Measurements from ENCODE around the gene NUSAP1.
"Not testable (repeated sequence)": the region's sequence is repeated elsewhere in the genome, so short reads cannot be mapped to it uniquely, and the experiment has no call there.

The NUSAP1 gene

DNA sequence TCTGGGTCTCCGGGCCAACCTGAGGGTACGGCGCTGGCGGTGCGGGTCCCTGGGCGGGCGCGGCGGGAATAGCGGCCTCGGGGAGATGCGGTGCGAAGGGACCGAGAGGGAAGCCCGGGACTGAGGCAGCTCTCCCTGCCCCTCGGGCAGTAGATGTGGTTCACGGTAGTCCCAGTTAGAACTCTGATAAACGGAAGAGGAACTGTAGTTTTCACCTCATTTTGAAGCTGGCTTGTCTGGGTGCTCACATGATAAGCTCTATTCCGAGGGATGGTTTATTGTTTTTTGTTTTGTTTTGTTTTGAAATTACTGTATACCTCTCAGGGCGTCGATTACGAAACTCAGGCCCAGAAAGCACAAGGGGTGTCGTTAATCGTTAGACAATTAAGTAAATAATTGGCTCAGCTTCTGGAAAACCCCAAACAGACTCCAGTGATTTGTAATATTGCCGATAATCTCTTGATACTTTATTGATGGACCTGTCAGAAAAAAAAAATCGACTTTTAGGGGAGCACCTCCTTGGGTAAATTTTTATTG lies 413 bp downstream of the NUSAP1 start:
- no peak for DNase-seq (ENCODE audit: low read depth in 3 of 3, low spot score in 1 of 3)

DNA sequence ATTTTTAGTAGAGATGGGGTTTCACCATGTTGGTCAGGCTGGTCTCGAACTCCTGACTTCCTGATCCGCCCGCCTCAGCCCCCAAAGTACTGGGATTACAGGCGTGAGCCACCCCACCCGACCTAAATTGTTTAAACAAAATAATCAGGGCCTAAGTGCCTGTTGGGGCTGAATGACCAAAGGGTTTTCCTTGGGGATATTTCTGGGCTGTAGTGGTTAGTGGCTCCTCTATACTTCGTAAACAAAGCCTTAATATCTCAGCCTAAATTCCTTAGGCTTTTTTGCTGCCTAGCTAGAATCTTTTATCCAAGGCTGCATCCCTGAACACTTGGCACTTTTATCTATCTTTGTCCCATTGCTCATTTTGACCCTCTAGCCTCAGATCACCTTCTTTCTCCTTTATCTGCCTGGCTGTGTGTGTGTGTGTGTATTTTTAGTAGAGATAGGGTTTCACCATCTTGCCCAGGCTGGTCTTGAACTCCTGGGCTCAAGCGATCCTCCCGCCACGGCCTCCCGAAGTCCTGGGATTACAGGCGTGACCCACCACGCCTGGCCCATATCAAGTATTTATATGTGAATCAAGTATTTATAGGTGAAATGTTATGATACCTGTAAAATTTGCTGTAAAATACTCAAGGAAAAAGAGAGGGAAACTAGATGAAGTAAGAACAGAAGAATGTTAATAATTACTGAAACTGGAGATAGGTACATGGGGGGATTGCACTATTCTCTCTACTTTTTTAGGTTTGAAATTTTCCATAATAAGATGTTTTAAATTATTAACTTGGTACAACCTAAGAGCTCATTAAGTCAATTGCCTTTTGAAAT lies 1.8 kb downstream of the NUSAP1 start:
- DNase-seq (ENCODE audit: low read depth in 3 of 3, low spot score in 1 of 3), result no peak

DNA sequence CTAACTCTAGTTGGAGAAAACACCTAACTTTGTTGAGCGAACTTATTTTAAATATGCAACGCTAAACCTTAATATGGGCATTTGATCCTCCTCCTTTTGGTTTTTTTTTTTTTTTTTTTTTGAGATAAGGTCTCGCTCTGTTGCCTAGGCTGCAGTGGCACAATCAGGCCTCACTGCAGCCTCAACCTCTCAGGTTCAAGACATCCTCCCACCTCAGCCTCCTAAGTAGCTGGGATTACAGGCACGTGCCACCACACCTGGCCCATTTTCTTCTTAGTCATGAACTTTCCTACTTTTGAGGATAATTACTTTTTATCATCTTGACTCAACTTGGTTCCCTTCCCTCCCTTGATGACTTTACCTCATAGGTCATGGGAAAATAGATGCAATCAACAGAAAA lies 3.9 kb downstream of the NUSAP1 start:
- DNase-seq (ENCODE audit: low read depth in 3 of 3, low spot score in 1 of 3), result no peak

DNA sequence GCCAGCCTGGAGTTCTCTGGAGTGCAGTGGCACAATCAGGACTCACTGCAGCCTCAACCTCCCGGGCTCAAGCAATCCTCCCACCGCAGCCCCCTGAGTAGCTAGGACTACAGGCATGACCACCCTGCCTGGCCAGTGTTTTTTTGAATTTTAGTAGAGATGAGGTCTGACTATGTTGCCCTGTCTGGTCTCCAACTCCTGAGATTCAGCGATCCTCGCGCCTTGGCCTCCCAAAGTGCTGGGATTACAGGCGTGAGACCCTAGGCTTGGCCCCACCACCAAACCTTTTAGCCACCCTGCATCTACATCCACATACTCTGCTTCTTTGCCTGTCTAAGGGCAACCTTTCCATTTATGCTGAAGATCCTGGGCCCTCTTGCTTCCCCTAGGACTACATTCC lies 4.4 kb downstream of the NUSAP1 start:
- DNase-seq (ENCODE audit: low read depth in 3 of 3, low spot score in 1 of 3), result no peak

DNA sequence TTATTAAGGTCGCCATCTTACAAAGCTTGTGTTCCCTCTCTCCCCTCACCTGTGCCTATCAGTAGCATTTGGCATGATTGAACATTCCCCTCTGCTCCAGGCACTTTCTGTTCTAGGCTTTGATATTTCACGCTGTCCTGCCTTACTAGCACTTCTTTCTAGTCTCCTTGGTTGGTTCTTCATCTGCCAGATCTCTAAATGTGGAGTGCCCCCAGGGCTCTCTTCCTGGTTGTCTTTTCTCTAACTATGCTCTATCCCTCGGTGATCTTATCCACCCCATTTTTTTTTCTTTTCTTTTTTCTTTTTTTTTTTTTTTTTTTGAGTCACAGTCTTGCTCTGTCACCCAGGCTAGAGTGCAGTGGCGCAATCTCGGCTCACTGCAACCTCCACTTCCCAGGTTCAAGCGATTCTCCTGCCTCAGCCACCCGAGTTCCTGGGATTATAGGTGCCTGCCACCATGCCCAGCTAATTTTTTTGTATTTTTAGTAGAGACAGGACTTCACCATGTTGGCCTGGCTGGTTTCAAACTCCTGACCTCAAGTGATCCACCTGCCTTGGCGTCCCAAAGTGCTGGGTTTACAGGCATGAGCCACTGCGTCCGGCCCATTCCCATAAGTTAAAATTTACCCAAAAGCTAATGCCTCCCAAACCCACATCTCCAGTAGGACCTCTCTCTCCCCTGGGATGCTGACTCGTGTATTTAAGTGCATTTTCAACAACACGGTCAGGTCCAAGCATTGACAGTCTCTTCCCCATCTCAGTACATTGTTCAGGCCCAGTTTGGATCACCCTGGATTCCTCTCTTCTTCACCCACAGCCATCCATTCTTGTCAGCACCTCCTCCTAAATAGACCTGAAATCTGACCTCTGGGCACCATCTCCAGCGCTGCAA lies 5.2 kb downstream of the NUSAP1 start:
- DNase-seq (ENCODE audit: low read depth in 3 of 3, low spot score in 1 of 3), result no peak

DNA sequence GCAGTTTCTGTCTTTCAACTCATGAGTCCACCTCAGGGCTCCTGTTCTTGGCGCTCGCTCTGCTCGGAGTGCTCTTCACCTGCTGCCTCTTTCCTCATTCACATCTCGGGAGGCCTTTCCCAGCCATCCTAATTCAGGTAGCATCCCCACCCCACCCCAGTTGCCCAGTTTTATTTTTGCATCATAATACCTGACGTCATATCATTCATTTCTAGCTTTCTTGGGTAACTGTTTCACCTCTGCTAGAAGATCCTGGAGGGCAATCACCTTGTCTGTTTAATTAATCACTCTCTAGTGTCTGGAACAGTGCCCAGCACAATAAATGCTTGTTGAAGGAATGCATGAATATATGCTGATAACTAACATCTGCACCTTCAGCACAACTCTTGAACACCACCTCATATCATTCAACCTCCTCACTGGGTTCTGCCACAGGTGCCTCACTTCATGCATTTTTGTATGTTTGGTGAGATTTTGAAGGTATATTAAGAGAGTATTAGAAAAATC lies 7.6 kb downstream of the NUSAP1 start:
- DNase-seq (ENCODE audit: low read depth in 3 of 3, low spot score in 1 of 3), result no peak

DNA sequence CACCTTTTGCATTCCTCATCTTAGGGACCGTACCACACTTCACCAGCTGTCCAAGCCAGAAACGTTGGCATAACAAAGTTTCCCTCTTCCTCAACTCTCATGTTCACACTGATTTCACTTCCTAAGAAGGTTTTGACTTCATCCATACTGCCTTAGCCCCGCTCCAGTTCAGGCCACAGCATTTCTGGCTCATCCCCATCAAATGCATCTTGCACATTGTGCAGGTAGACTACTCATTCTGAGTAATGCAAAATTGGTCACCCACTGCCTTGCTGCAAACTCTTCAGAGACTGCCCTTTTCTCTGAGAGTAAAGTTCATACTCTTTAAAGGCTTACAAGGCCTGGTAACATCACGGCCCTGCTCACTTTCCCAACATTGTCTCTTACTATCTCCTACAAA lies 8.8 kb downstream of the NUSAP1 start:
- no peak for DNase-seq (ENCODE audit: low read depth in 3 of 3, low spot score in 1 of 3)

DNA sequence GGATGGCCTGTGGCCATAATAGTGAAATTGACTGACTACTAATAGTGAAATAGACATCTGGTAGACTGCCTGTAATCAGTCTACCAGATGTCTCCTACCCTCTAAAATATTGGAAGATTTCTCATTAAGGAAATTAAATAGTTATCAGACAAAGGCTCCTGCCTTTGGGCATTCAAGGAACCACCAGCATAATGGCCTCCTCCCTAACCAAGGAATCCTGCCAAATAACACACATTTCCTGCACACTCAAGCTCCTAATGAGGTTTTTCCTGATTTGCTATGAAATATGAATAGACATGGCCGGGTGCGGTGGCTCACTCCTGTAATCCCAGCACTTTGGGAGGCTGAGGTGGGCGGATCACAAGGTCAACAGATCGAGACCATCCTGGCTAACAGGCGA lies 14.6 kb downstream of the NUSAP1 start:
- DNase-seq (ENCODE audit: low read depth in 3 of 3, low spot score in 1 of 3), result no peak

DNA sequence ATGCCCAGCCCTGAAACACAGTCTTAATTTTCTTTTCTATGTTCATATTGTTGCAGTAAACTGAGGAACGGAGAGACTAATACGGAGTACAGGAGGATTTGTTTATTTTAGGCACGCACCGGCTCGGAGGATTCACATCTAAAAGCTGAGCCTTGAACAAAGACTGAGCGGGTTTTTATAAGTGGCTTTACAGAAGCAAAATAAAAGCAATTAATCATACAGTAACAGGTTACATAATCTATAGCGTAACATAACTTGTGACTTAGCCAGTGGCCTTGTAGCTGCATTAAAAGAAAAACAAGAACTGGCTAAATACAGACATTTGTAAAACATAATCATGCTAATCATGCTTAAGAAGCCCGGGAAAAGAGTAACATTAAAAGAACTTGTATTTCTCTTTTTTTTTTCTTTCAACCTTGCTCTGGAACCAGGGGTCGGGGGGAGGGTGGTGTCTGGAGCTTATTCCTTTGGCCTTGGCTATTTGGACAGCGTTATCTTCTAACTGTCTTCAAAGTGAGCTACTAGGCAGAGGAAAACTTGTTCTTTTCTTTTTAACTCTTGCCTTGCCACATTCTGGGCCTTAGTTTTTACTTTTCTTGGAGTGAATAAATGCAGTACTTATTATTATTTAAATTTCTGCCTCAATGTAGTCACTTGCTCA lies 17.5 kb downstream of the NUSAP1 start:
- no peak for DNase-seq (ENCODE audit: low read depth in 3 of 3, low spot score in 1 of 3)

DNA sequence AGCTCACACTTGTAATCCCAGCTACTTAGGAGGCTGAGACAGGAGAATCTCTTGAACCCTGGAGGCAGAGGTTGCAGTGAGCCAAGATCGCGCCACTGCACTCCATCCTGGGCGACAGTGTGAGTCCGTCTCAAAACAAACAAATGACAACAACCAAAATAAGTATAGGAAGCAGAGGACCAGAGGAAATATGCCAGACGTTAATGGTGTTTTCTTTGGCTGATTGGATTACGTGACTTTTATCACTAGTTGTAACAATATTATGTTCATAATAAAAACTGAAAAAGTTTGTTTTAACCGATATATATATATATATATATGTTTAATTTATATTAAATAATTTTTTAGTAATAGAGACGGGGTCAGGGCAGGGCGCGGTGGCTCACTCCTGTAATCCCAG lies 21.7 kb downstream of the NUSAP1 start:
- DNase-seq (ENCODE audit: low read depth in 3 of 3, low spot score in 1 of 3), result no peak

DNA sequence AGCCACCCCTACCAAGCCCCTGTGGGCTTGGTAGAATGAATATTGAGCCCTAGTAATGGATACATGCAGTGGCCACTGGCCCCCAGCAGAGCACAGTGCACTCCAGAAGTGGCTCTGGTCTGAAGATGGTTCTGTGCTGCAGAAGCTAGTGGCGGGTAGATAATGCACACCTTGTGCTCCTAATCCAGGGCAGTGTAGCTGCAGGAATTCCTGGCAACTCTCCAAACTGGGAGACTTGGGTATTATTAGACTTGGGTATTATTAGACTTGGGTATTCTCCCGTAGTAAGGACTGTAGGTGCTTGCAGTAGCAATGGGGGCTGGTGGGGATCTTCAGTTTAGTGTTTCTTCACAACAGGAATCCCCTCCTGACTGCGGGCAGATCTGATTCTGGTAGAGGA lies 34.7 kb downstream of the NUSAP1 start:
- no peak for DNase-seq (ENCODE audit: low read depth in 3 of 3, low spot score in 1 of 3)

DNA sequence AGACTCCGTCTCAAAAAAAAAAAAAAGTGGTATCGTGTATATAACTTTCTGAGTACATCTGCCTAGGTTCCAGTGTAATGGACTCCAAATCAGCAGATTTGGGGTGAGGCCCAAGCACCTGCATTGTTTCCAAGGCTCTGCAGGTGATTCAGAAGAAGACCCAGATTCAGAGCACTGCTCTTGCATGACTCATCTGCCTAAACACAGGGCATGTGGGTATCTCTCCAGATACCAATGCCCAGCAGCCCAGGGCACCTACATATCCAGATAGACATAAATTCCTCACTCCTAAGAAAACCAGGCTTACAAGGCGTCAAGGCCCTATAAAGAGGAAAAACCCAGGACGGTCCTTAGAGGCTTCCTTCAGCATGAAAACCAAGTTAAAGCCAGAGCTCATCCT lies 45.3 kb downstream of the NUSAP1 start:
- no peak for DNase-seq (ENCODE audit: low read depth in 3 of 3, low spot score in 1 of 3)

DNA sequence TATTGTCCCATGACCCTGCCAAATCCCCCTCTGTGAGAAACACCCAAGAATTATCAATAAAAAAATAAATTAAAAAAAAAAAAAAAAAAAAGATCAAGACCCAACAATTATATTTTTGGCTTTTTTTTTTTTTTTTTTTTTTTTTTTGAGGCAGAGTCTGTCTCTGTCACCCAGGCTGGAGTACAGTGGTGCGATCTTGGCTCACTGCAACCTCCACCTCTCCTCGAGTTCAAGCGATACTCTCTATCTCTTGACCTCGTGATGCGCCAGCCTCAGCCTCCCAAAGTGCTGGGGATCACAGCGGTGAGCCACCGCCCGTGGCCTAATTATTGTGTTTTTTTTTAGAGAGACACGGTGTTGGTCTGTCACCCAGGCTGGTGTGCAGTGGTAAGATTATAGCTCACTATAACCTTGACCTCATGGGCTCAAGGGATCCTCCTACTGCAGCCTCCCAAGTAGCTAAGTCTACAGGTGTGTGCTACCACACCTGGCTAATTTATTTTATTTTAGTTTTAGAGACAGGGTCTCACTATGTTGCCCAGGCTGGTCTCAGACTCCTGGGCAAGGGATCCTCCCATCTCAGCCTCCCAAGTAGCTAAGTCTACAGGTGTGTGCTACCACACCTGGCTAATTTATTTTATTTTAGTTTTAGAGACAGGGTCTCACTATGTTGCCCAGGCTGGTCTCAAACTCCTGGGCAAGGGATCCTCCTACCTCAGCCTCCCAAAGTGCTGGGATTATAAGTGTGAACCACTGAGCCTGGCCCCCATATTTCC lies 51.5 kb downstream of the NUSAP1 start:
- not testable (repeated sequence) for DNase-seq (ENCODE audit: low read depth in 3 of 3, low spot score in 1 of 3)

DNA sequence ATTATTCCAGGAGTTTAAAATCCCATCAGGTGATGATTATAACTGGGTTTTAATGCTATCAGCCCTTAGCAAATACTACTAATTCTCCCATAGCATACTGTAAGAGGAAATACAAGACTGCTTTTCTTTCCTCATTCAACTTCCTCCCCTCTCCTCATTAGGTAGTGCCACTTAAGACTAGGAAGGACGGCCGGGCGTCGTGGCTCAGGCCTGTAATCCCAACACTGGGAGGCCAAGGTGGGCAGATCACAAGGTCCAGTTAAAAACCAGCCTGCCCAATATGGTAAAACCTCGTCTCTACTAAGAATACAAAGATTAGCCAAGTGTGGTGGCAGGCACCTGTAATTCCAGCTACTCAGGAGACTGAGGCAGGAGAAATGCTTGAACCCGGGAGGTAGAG lies 55.0 kb downstream of the NUSAP1 start:
- no peak for DNase-seq (ENCODE audit: low read depth in 3 of 3, low spot score in 1 of 3)

DNA sequence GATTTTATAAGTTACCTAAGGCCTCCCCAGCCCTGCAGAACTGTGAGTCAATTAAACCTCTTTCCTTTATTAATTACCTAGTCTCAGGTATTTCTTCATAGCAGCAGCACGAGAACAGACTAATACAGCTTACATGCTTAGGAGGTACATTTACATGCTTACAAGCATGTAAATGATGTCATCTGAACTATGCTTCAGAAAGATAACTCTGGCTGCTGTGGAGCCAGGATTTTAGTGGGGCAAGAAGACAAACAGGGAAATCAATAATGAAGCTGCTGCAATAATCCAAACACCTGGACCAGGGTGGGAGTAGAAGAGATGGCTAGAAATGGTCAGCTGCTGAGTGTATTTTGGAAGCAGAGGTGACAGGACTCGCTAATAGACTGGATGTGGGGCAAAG lies 60.0 kb downstream of the NUSAP1 start:
- DNase-seq (ENCODE audit: low read depth in 3 of 3, low spot score in 1 of 3), result no peak

DNA sequence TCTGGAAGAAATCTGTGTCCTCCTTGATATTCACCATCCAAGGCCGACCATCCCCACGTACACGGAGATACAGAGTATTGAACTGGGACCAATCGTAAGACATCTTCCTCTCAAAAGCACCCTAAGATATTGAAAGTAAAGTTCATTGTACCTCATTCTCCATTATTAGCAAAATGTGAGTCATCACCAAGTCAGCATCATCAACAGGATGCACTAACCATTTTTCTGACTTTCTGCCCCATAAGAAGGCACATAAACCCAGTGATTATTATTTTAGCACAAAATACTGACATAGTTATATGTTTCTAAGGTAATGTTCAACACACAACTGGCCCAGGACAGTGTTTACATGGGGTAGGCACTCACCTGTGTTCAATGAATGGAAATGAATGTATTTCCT lies 62.2 kb downstream of the NUSAP1 start:
- DNase-seq (ENCODE audit: low read depth in 3 of 3, low spot score in 1 of 3), result no peak

DNA sequence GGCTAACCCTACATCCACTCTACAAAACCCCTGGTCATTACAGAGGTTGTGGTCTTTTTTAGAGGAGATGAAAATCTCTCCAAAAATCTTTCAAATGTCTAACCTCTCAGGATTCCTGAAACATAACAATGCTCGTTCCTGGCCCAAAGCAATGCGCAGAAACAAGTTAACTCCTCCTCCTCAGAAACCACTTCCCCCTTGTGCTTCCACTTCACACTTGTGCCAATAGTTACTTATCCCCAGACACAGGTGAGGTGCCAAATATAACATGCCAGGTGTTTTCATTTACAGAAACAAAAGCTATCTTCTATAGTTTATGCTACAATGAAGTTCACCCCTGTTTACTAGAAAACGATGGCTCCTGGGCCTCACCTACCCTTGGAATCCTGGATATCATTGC lies 63.4 kb downstream of the NUSAP1 start:
- DNase-seq (ENCODE audit: low read depth in 3 of 3, low spot score in 1 of 3), result no peak

DNA sequence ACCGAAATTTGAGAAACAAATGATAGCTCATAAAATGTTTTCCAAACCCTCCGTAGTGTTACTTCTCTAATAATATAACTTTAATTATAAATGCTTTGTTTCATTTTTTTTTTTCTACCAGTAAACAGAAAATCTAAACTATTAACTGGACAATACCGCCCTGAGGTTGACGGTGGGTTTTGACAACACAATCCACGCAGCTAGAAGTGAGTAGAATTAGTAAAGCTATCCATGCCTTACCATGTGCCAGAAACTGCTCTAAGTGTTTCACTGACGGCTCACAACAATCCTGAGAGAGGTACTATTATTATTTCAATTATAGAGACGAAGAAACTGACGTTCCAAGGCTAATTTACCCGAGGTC lies 69.2 kb downstream of the NUSAP1 start:
- no peak for DNase-seq (ENCODE audit: low read depth in 3 of 3, low spot score in 1 of 3)

DNA sequence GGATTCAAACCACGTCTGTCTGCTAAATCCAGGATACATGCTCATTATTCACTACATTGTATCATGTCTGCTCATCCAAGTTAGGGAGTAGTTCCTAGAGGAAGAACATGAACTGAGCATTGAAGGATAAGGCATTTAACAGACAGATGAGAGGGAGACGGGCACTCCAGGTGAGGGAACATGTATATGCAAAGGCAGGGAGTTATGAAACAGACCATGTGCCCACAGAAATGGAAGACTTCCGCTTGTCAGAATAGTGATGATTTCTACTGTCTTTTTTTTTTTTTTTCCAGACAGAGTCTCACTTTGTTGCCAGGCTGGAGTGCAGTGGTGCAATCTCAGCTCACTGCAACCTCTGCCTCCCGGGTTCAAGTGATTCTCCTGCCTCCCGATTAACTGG lies 74.7 kb downstream of the NUSAP1 start:
- no peak for DNase-seq (ENCODE audit: low read depth in 3 of 3, low spot score in 1 of 3)

DNA sequence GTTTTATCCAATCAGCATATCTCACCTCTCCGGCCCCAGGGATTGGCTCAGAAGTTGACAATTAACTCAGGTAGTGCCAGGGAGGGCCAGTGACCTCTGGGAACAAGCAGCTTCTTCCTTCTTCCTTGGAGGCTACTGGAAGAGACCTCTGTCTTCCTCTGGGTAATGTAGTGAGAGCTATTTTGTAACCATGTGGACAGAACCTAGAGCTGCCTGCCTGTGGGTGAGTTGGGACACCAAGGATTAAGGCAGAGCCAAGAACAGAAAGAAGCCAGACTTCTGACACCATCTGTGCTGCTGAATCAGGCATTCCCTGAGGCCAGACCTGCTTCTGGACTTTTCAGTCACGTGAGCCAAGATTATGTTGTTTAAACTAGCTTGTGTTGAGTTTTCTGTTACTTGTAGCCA lies 75.6 kb downstream of the NUSAP1 start:
- DNase-seq (ENCODE audit: low read depth in 3 of 3, low spot score in 1 of 3), result no peak

DNA sequence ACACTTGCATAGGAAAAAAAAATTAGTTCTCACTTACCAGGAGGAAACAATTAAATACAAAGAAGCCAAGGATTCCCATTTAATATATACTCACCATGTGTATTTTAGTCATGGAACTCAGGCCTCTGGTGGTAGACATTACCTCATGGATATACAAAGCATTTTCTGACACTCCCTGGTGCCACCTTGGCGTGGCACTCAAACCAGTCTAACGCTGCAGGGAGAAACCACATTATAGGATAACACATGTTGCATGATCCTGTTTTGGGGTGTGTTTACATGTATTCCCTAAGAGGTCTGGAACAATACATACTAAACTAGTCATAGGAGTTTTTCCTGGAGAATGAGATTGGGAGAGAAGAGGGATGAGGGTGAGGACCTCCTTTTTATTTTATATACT lies 78.3 kb downstream of the NUSAP1 start:
- DNase-seq (ENCODE audit: low read depth in 3 of 3, low spot score in 1 of 3), result no peak

All from stimulated activated CD4-positive, alpha-beta T cell treated with anti-CD3 and anti-CD28 coated beads, TNF-alpha, amount 100 ng/mL, for 1 hour (primary cell).